ENCODE results near the gene B4GAT1.
A peak's percentile ranks its signal among the peaks of the same experiment; 100 is the strongest.
"Not testable (repeated sequence)": the region's sequence is repeated elsewhere in the genome, so short reads cannot be mapped to it uniquely, and the experiment has no call there.

B4GAT1 gene

GRCh38 chr11:66347425-66348276 lies at the start of gene B4GAT1:
TSS of gene B4GAT1 (minus strand) at chr11:66347629. CDS start at chr11:66347545, 84 bp downstream.
- DNase-seq (ENCODE audit: low read depth), result peak; percentile 47
- H3K4me3 ChIP-seq (ENCODE audit: low read length), result peak within 1 kb of the TSS; percentile 92

GRCh38 chr11:66393954-66394353 lies 46.5 kb upstream of the B4GAT1 start:
- TF ChIP-seq, protein P1, sequence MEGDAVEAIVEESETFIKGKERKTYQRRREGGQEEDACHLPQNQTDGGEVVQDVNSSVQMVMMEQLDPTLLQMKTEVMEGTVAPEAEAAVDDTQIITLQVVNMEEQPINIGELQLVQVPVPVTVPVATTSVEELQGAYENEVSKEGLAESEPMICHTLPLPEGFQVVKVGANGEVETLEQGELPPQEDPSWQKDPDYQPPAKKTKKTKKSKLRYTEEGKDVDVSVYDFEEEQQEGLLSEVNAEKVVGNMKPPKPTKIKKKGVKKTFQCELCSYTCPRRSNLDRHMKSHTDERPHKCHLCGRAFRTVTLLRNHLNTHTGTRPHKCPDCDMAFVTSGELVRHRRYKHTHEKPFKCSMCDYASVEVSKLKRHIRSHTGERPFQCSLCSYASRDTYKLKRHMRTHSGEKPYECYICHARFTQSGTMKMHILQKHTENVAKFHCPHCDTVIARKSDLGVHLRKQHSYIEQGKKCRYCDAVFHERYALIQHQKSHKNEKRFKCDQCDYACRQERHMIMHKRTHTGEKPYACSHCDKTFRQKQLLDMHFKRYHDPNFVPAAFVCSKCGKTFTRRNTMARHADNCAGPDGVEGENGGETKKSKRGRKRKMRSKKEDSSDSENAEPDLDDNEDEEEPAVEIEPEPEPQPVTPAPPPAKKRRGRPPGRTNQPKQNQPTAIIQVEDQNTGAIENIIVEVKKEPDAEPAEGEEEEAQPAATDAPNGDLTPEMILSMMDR (conservative IDR thresholded peaks at IDR 0.05; ENCODE audit: low read depth, low read length), result no peak
- no peak overlapping the region for H3K4me3 ChIP-seq (ENCODE audit: low read length)
- DNase-seq (ENCODE audit: low read depth), result no peak

More at GRCh38 chr11:66347425-66348276, at the start of gene B4GAT1:
- TF ChIP-seq, protein P1 (conservative IDR thresholded peaks at IDR 0.05; ENCODE audit: low read depth, low read length), result no peak

DNA sequence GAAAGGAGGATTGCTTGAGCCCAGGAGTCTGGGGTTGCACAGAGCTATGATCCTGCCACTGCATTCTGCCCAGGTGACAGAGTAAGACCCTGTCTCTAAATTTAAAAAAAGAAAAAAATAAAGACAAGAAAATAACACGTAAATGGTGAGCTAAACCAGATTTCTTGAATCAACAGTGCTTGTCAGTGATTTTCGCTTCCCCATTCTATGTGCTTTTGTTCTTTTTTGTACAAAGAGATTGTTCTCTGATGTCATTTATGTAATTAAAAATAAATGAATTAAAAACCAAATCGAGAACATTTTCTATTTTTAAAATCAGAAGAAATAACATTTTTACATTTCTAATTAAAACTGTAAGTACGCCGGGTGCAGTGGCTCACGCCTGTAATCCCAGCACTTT lies 43.9 kb upstream of the B4GAT1 start:
- TF ChIP-seq, protein P1 (conservative IDR thresholded peaks at IDR 0.05; ENCODE audit: low read depth, low read length), result no peak
- no peak for DNase-seq (ENCODE audit: low read depth)
- H3K4me3 ChIP-seq (ENCODE audit: low read length), result no peak overlapping the region

GRCh38 chr11:66388780-66389386 lies 41.5 kb upstream of the B4GAT1 start:
- TF ChIP-seq, protein P1 (conservative IDR thresholded peaks at IDR 0.05; ENCODE audit: low read depth, low read length), result peak; percentile 87
- H3K4me3 ChIP-seq (ENCODE audit: low read length), result no peak overlapping the region
- no peak for DNase-seq (ENCODE audit: low read depth)

DNA sequence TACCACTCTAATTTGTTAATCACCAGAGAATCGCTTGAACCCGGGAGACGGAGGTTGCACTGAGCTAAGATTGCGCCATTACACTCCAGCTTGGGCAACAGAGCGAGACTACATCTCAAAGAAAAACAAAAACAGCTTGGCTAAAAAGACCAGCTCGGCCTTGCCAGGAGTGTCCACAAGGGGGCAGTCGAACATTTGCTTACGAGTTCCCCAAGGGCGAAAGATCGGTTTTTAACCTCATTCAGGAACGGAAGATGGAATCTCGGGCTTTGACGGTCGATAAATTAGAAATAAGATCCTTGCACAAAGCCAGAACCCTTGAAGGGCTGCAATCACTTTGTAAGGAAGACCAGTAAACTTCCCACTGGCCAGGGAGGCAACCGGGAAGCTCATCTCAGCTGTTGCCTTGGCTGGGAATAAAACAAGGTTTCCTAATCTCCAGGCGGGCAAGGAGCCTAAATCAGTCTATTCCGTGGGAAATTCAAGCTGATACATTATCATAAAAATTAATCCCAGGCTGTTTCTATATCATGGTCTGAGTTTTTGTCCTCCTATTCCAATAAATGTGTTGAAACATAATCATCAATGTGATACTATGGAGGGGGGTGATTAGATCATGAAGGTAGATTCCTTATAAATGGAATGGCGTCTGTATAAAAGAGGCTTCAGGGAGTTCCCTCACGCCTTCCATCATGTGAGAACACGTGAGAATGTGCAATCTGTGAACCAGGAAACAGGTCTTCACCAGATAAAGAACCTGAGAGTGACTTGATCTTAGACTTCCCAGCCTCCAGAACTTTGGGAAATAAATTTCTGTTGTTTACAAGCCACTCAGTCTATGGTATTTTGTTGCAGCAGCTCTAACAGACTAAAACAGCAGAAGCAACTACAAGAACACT lies 39.0 kb upstream of the B4GAT1 start:
- peak overlapping the region; percentile 39 for H3K4me3 ChIP-seq (ENCODE audit: low read length)

DNA sequence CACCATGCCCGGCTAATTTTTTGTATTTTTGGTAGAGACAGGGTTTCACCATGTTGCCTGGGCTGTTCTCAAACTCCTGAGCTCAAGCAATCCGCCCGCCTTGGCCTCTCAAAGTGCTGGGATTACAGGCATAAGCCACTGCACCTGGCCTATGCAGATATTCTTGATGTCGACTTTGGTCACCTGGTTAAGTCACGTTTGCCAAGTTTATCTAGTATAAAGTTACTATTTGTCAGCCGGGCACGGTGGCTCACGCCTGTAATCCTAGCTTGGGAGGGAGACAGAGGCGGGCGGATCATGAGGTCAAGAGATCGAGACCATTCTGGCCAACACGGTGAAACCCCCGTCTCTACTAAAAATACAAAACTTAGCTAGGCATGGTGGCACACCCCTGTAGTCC lies 36.9 kb upstream of the B4GAT1 start:
- DNase-seq (ENCODE audit: low read depth); H3K4me3 ChIP-seq (ENCODE audit: low read length): not testable (repeated sequence)

More for the DNA sequence above, 39.0 kb upstream of the B4GAT1 start:
- DNase-seq (ENCODE audit: low read depth), result peak; percentile 26
- TF ChIP-seq, protein P1 (conservative IDR thresholded peaks at IDR 0.05; ENCODE audit: low read depth, low read length), result peak; percentile 98

- not testable (repeated sequence) for DNase-seq (ENCODE audit: low read depth); H3K4me3 ChIP-seq (ENCODE audit: low read length)
Measured at GRCh38 chr11:66380264-66380663, 32.8 kb upstream of the B4GAT1 start.

GRCh38 chr11:66373690-66374287 lies 26.4 kb upstream of the B4GAT1 start:
- not testable (repeated sequence) for H3K4me3 ChIP-seq (ENCODE audit: low read length); DNase-seq (ENCODE audit: low read depth)
